IPS-18a (cell line): ENCODE measurements around the gene PMEL.

Experiments used
- H3K27ac ChIP-seq: one replicate; pipeline ENCODE4 v1.5.1; 2013; ENCODE audit warnings: low read length
- H3K27me3 ChIP-seq: one replicate; pipeline ENCODE4 v1.6.1; 2013; ENCODE audit warnings: mild to moderate bottlenecking, low read length; ENCODE audit not compliant: control insufficient read depth, insufficient read depth
- H3K36me3 ChIP-seq: one replicate; pipeline ENCODE4 v1.6.1; 2013; ENCODE audit warnings: low read depth, low read length; ENCODE audit not compliant: control insufficient read depth
- H3K4me1 ChIP-seq: one replicate; pipeline ENCODE4 v1.6.1; 2013; ENCODE audit warnings: low read depth, low read length; ENCODE audit not compliant: control insufficient read depth
- H3K4me3 ChIP-seq: one replicate; pipeline ENCODE4 v1.5.1; 2013; ENCODE audit warnings: low read length
- H3K9ac ChIP-seq: one replicate; pipeline ENCODE4 v1.6.1; 2013; ENCODE audit warnings: mild to moderate bottlenecking, low read length, moderate library complexity
- H3K9me3 ChIP-seq: one replicate; pipeline ENCODE4 v1.6.1; 2013; ENCODE audit warnings: low read depth, low read length; ENCODE audit not compliant: control insufficient read depth

PMEL gene

GRCh38 chr12:55965240-55965639, 602 bp downstream of the PMEL start:
- Histone ChIP-seq H3K4me3 (peak overlapping the region; percentile 88), H3K9me3 (no peaks in the 10 kb centered on the region), H3K9ac (peak overlapping the region; percentile 79), H3K27me3 (no peaks in the 10 kb centered on the region), H3K27ac (peak overlapping the region; percentile 40), H3K36me3 (peaks cover 22% of the 10 kb centered on the region), H3K4me1 (peaks cover 13% of the 10 kb centered on the region)

DNA sequence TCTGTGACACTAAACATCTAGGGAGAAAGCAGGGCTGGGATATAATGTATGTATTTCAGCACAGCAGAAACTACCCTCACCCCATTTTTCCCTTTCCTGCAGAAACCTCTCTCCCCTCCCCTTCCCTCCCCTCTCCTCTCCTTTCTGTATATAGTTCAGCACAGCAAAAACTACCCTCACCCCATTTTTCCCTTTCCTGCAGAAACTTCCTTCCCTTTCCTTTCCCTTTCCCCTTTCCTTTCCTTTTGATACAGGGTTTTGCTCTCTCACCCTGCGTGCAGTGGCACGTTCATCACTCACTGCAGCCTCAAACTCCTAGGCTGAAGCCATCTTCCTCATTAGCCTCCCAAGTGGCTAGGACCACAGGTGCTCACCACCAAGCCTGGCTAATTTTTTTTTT, 2.1 kb downstream of the PMEL start:
- Histone ChIP-seq H3K9me3 (no peaks in the 10 kb centered on the region), H3K4me3 (no peak overlapping the region), H3K27me3 (no peaks in the 10 kb centered on the region), H3K36me3 (peaks cover 11% of the 10 kb centered on the region), H3K4me1 (peaks cover 13% of the 10 kb centered on the region), H3K27ac (no peak overlapping the region), H3K9ac (no peak overlapping the region)

DNA sequence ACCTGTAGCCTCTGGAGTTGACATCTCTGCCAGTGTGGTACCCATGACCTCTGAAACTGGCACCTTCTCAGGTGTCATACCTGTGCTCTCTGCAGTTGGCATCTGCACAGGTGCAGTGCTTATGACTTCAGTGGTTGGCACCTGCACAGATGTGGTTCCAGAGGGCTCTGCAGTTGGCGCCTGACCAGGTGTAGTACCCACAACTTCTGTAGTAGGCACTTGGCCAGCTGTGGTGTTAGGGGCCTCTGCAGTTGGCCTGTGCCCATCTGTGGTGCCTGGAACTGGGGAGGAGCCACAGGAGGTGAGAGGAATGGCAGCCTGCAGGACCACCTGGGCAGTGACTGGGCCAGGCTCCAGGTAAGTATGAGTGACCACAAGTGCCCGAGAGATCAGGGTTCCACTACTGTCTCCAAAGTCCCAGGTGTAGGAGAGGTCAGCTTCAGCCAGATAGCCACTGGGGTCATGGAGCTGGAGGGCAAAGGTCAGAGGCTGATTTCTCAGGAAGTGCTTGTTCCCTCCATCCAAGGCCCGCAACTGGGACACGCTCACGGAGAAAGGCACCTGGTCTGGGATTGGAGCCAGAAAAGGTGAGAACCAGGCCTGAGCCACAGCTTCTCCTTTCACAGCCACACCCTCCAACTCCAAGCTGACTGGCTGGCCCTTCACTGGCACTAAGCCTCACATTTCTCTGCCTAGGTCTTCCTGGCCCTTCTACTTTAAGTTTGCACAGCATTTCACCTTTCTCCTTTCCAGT, 8.6 kb downstream of the PMEL start:
- Histone ChIP-seq H3K4me1 (no peaks in the 10 kb centered on the region), H3K9me3 (no peaks in the 10 kb centered on the region), H3K36me3 (peaks cover 56% of the 10 kb centered on the region), H3K27me3 (no peaks in the 10 kb centered on the region), H3K4me3 (no peak overlapping the region), H3K27ac (no peak overlapping the region), H3K9ac (no peak overlapping the region)

DNA sequence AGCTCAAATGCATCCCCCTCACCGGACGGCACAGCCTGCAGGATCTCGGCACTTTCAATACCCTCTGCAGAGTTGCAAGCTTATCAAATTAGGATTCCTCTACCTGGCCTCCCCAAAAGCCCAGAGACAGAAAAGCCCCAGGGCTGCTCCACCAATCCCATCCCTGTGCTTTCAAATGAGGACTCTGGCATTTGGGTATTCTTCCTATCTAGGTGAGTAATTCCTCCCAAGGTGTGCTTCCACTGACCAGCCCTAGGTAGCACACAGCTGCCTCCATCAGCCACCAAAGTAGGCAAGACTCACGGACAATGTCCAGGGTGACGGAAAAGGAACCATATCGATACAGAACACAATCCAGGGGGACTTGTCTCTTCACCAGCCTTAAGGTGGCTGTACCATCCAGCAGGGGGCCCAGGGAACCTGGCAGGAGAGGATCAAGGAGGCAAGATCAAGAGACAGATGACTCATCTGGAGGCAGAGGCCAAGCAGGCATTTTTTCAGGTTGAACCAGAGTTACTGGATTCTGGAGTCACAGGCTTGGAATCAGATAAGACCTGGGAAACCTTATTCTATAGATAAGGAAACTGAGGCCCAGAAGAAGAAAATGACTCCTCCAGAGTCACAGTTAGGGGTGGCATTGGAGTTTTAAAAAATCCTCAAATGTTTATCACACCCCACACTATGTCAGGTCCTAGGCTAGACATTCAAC, 9.9 kb downstream of the PMEL start:
- H3K27ac ChIP-seq, result no peak overlapping the region
- peaks cover 62% of the 10 kb centered on the region for H3K36me3 ChIP-seq
- H3K27me3 ChIP-seq, result no peaks in the 10 kb centered on the region
- H3K4me3 ChIP-seq, result no peak overlapping the region
- H3K4me1 ChIP-seq, result no peaks in the 10 kb centered on the region
- no peaks in the 10 kb centered on the region for H3K9me3 ChIP-seq
- no peak overlapping the region for H3K9ac ChIP-seq

DNA sequence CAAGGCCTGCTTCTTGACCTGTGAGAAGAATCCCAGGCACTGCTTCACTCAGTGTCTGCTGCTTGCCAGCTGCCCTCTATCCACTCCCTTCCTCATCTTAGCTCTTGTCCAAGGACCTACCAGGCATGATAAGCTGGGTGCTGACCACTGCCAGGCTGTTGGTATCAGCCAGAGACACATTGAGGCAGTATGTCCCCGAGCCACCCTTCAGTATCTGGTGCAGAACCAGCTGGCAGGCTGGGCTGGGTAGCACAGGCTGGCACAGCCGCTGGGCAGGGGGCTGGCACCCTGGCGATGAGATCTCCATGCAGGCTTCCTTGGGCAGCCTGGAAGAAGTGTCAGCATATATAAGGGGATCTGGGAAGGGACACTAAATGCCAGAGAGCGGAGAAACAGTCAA, 10.5 kb downstream of the PMEL start:
- Histone ChIP-seq H3K4me1 (no peaks in the 10 kb centered on the region), H3K27ac (no peak overlapping the region), H3K9me3 (no peaks in the 10 kb centered on the region)

DNA sequence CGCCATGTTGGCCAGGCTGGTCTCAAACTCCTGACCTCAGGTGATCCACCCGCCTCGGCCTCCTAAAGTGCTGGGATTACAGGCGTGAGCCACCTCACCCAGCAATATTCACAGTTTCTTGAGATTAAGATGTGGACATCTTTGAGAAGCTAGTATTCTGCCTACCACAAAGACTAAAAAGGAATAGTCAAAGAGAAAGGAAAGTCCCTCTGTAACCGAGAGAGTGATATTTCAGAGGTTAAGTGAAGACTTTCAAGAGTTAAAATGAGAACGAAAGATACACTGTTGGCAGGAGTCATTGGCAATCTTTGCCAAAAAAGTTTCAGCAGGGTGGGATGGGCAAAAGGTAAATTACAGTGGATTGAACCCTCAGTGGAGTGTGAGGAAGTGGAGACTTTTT, 19.3 kb downstream of the PMEL start:
- no peak overlapping the region for H3K4me3 ChIP-seq
- peaks cover 6% of the 10 kb centered on the region for H3K36me3 ChIP-seq
- H3K27ac ChIP-seq, result no peak overlapping the region
- H3K9ac ChIP-seq, result no peak overlapping the region
- no peaks in the 10 kb centered on the region for H3K9me3 ChIP-seq
- H3K4me1 ChIP-seq, result no peaks in the 10 kb centered on the region
- no peaks in the 10 kb centered on the region for H3K27me3 ChIP-seq

More for the DNA sequence above, 10.5 kb downstream of the PMEL start:
- H3K27me3 ChIP-seq, result no peaks in the 10 kb centered on the region
- no peak overlapping the region for H3K9ac ChIP-seq
- H3K36me3 ChIP-seq, result peaks cover 62% of the 10 kb centered on the region
- H3K4me3 ChIP-seq, result no peak overlapping the region

DNA sequence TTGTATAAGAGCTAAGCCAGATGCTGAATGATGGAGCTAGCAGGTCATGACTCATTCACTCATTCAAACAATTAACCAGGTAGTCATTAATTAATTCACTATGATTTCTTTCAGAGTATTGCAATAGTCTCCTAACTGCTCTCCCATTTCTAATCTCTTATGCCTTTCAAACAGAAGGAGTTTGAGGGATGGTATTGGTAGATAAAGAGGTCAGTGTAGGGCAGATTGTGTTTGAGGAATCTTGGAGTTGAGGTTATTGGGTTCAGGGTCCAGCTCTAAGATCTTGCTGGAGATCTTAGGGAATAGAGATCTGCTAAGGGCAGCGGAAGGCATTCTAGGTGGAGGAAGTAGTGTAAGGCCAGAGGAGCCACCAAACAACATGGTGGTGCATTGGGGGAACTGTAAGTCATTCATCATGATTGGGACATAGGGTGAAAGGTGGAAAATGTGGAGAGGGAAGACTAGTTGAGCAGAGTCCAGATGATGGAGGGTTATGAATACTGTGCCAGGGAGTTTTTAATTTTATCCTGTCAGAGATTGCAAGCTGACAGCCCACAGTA, 23.2 kb downstream of the PMEL start:
- H3K4me3 ChIP-seq, result no peak overlapping the region
- no peaks in the 10 kb centered on the region for H3K27me3 ChIP-seq

DNA sequence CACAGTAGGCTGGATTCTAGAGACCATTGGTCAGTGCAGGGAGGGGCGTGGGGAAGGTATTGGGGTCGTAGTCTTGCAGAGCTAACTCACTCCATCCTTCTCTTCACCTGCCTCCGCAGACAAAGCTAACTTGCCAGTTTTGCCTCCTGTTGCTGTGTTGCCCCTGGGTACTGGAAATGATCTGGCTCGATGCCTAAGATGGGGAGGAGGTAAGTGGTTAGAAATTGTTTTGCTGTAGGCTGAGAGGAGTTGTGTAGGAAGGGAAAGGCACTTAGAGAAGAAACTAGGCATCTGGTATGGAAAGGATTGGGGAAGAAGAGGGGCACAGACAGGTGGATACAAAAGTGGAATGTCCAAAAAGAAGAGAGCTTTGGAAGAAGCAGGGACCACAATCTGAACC, 23.8 kb downstream of the PMEL start:
- no peak overlapping the region for H3K27ac ChIP-seq
- H3K9me3 ChIP-seq, result no peaks in the 10 kb centered on the region
- no peak overlapping the region for H3K4me3 ChIP-seq
- no peaks in the 10 kb centered on the region for H3K27me3 ChIP-seq
- H3K9ac ChIP-seq, result no peak overlapping the region
- no peaks in the 10 kb centered on the region for H3K4me1 ChIP-seq
- no peaks in the 10 kb centered on the region for H3K36me3 ChIP-seq

More for the DNA sequence above, 23.2 kb downstream of the PMEL start:
- Histone ChIP-seq H3K4me1 (no peaks in the 10 kb centered on the region), H3K27ac (no peak overlapping the region), H3K36me3 (no peaks in the 10 kb centered on the region), H3K9ac (no peak overlapping the region), H3K9me3 (no peaks in the 10 kb centered on the region)

DNA sequence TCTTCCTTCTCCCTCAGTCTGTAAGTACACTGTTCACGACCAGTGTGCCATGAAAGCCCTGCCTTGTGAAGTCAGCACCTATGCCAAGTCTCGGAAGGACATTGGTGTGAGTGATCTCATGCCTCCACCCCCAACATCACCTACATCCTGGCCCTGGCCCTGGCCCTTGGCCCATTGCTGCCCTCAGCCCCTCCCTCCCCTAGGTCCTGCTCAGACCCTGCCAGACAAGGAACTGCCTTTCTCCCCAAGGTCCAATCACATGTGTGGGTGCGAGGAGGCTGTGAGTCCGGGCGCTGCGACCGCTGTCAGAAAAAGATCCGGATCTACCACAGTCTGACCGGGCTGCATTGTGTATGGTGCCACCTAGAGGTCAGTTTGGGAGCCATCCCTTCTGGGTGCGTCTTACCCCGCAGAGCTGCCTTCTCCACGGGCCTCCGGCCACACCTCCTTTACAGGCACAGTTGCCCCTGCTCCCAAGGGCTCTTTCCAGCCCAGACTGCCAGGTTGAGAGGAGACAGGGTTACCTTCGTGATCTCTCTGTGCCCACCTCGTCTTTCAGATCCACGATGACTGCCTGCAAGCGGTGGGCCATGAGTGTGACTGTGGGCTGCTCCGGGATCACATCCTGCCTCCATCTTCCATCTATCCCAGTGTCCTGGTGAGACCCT, 25.6 kb downstream of the PMEL start:
- Histone ChIP-seq H3K4me1 (no peaks in the 10 kb centered on the region), H3K9ac (no peak overlapping the region), H3K27ac (no peak overlapping the region), H3K4me3 (no peak overlapping the region), H3K9me3 (no peaks in the 10 kb centered on the region), H3K36me3 (no peaks in the 10 kb centered on the region), H3K27me3 (no peaks in the 10 kb centered on the region)

DNA sequence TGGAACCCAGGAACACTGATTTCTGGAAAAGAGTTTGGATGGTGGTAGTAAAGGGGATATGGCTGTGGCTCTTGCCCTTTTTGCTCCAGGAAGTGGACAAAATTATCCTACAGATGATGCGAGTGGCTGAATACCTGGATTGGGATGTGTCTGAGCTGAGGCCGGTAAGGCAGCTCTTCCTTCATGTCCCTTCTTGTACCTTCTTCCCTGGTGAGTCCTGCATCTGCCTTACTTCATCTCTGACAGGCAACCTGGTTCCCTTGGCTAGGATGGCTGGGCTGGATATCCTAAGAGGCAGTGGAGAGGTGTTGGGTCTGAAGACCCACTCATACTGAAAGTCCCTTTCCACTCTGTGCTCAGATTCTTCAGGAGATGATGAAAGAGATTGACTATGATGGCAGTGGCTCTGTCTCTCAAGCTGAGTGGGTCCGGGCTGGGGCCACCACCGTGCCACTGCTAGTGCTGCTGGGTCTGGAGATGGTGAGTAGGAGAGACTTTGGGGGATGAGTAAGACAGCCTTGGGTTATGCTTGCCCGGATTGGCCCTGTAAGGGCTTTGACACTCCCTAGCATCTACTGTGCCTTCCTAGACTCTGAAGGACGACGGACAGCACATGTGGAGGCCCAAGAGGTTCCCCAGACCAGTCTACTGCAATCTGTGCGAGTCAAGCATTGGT, 26.9 kb downstream of the PMEL start:
- H3K36me3 ChIP-seq, result no peaks in the 10 kb centered on the region
- no peak overlapping the region for H3K27ac ChIP-seq

DNA sequence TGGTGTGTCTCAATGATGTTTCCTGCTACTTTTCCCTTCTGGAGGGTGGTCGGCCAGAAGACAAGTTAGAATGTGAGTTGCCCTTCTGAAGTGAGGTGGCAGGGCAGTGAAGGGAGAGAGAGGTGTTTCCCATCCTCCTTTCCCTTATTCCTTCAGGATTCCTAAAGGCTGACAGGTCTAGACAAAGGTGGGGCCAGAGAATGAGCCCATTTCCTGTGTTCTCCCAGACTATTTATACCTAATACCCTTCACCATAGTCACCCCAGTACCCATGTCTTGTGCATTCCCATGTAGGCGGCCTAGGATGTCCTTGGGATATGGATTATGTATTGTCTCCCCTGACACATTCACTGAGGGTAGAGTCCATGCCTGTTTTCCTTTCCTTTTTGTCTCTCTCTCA, 27.9 kb downstream of the PMEL start:
- H3K4me1 ChIP-seq, result no peaks in the 10 kb centered on the region
- H3K9me3 ChIP-seq, result no peaks in the 10 kb centered on the region
- H3K27me3 ChIP-seq, result peaks cover 19% of the 10 kb centered on the region
- no peak overlapping the region for H3K27ac ChIP-seq
- no peak overlapping the region for H3K9ac ChIP-seq
- no peaks in the 10 kb centered on the region for H3K36me3 ChIP-seq
- H3K4me3 ChIP-seq, result no peak overlapping the region

More for the DNA sequence above, 26.9 kb downstream of the PMEL start:
- H3K4me3 ChIP-seq, result no peak overlapping the region
- H3K9ac ChIP-seq, result no peak overlapping the region
- no peaks in the 10 kb centered on the region for H3K9me3 ChIP-seq
- H3K27me3 ChIP-seq, result peaks cover 9% of the 10 kb centered on the region
- H3K4me1 ChIP-seq, result no peaks in the 10 kb centered on the region
